Endodermal cell (in vitro differentiated cells): ENCODE results near the gene ZNF503. TPM values are rescaled to one million over a fixed set of nuclear protein-coding genes. Genes with fewer than 3 reads are reported as not detected.

Experiments
- DNase-seq: peaks from one replicate; pipeline ENCODE4 v3.0.0-alpha.2; 2017
- H3K27ac ChIP-seq: 2 replicates; pipeline ENCODE4 v1.5.1; 2013; ENCODE audit warnings: mild to moderate bottlenecking, low read depth, low read length, moderate library complexity
- H3K27me3 ChIP-seq: 2 replicates; pipeline ENCODE4 v1.6.1; 2013; ENCODE audit warnings: mild to moderate bottlenecking, low read length, moderate library complexity; ENCODE audit not compliant: insufficient read depth, control insufficient read depth, poor library complexity, severe bottlenecking
- H3K36me3 ChIP-seq: 2 replicates; pipeline ENCODE4 v1.7.0; 2013; ENCODE audit warnings: mild to moderate bottlenecking, low read length, moderate library complexity; ENCODE audit not compliant: control insufficient read depth, insufficient read depth
- H3K4me1 ChIP-seq: one replicate; pipeline ENCODE4 v1.7.0; 2013; ENCODE audit warnings: low read length; ENCODE audit not compliant: control insufficient read depth, insufficient read depth
- H3K4me3 ChIP-seq: 2 replicates; pipeline ENCODE4 v1.5.1; 2013; ENCODE audit warnings: mild to moderate bottlenecking, low read length, moderate library complexity
- H3K9ac ChIP-seq: 2 replicates; pipeline ENCODE4 v1.6.1; 2013; ENCODE audit warnings: mild to moderate bottlenecking, low read length, moderate library complexity; ENCODE audit not compliant: poor library complexity, severe bottlenecking; ENCODE audit errors: extremely low read depth
- H3K9me3 ChIP-seq: 2 replicates; pipeline ENCODE4 v1.6.1; 2013; ENCODE audit warnings: mild to moderate bottlenecking, low read length, moderate library complexity; ENCODE audit not compliant: control insufficient read depth
- H3K27ac Mint-ChIP-seq: 2 replicates; pipeline ENCODE4 v1.8.0; 2020; ENCODE audit warnings: mixed read lengths
- H3K27me3 Mint-ChIP-seq: 2 replicates; pipeline ENCODE4 v1.8.0; 2021; ENCODE audit warnings: mild to moderate bottlenecking, mixed read lengths; ENCODE audit not compliant: insufficient read depth
- H3K36me3 Mint-ChIP-seq: 2 replicates; pipeline ENCODE4 v1.8.0; 2020; ENCODE audit warnings: low read depth, mixed read lengths
- H3K4me1 Mint-ChIP-seq: 2 replicates; pipeline ENCODE4 v1.8.0; 2020; ENCODE audit warnings: mixed read lengths
- H3K4me3 Mint-ChIP-seq: 2 replicates; pipeline ENCODE4 v1.8.0; 2020; ENCODE audit warnings: mild to moderate bottlenecking, moderate library complexity, mixed read lengths
- H3K9me3 Mint-ChIP-seq: 2 replicates; pipeline ENCODE4 v1.8.0; 2020; ENCODE audit warnings: mild to moderate bottlenecking, mixed read lengths
- WGBS, 2 experiments: methylation state at CpG; one replicate each; pipeline versions ENCODE4 v1.1.5 to v1.1.7; 2013; ENCODE audit warnings: missing lambda C conversion rate in 2 of 2, mixed read lengths in 1 of 2; ENCODE audit not compliant: insufficient coverage in 1 of 2, insufficient read length in 1 of 2; 5-methylcytosine and 5-hydroxymethylcytosine counted together
- total RNA-seq, 2 donors: library from RNA; stranded (reverse); fragmentation: NEBNext Ultra II Directional in 1 of 2; extraction: Animal tissue kit (Norgen Biotek cat#: 25700) in 1 of 2; gene quantifications; 2 replicates in 1 of 2; 3 replicates in 1 of 2; pipeline ENCODE4 v1.2.1, GENCODE V29; 2021
- TF ChIP-seq, protein P1 (sequence below): fragments of 200-600 bp; sonication (generic); conservative IDR thresholded peaks from 2 replicates; pipeline ENCODE4 v1.5.0; 2021; ENCODE audit warnings: antibody characterized with exemption, mild to moderate bottlenecking

The ZNF503 gene
- total RNA-seq, 2 donors from 2014 or later: 0.40 to 1.1 TPM

DNA sequence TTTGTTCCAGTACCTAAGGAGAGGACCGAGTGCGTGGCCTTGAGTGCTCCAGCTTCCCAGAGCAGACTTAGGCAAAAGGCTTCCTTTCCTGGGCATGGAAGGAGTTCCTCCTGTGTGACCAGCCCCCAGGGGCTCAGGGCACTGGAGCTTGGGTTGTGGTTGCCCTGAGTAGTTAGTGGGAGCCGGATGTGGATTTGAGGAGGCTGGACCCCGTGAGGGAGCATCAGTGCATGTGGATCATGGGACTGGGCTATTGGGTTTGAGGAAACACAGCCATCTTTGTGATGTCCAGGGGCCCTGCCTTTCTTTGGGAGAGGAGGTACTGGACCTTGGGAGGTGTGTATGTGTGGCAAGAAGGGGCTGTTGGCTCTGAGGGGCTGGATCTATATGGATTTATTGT is 38.2 kb upstream of the ZNF503 start:
- Mint-ChIP-seq H3K36me3 (peaks cover 2% of the 10 kb centered on the region), H3K9me3 (peaks cover 13% of the 10 kb centered on the region), H3K4me1 (peaks cover 3% of the 10 kb centered on the region), H3K27ac (no peak overlapping the region), H3K27me3 (peaks cover 60% of the 10 kb centered on the region), H3K4me3 (no peak overlapping the region)
- DNase-seq: no peak
- 93 to 100% methylated on average over 4 of the region's 4 CpGs for WGBS, 2 experiments
- H3K9me3 ChIP-seq: peaks cover 14% of the 10 kb centered on the region
- no peak overlapping the region for H3K4me3 ChIP-seq
- no peaks in the 10 kb centered on the region for H3K36me3 ChIP-seq
- H3K27me3 ChIP-seq: peaks cover 13% of the 10 kb centered on the region
- TF ChIP-seq, protein P1, sequence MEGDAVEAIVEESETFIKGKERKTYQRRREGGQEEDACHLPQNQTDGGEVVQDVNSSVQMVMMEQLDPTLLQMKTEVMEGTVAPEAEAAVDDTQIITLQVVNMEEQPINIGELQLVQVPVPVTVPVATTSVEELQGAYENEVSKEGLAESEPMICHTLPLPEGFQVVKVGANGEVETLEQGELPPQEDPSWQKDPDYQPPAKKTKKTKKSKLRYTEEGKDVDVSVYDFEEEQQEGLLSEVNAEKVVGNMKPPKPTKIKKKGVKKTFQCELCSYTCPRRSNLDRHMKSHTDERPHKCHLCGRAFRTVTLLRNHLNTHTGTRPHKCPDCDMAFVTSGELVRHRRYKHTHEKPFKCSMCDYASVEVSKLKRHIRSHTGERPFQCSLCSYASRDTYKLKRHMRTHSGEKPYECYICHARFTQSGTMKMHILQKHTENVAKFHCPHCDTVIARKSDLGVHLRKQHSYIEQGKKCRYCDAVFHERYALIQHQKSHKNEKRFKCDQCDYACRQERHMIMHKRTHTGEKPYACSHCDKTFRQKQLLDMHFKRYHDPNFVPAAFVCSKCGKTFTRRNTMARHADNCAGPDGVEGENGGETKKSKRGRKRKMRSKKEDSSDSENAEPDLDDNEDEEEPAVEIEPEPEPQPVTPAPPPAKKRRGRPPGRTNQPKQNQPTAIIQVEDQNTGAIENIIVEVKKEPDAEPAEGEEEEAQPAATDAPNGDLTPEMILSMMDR: no peak
- H3K27ac ChIP-seq: no peak overlapping the region
- no peaks in the 10 kb centered on the region for H3K4me1 ChIP-seq
- H3K9ac ChIP-seq: no peak overlapping the region

- H3K36me3 Mint-ChIP-seq: peaks cover 2% of the 10 kb centered on the region
- H3K27ac ChIP-seq: no peak overlapping the region
- H3K9ac ChIP-seq: no peak overlapping the region
- 92 to 93% methylated on average over 3 of the region's 3 CpGs for WGBS, 2 experiments
- no peak overlapping the region for H3K27ac Mint-ChIP-seq
- TF ChIP-seq, protein P1: no peak
- peaks cover 12% of the 10 kb centered on the region for H3K9me3 ChIP-seq
- no peak for DNase-seq
- peaks cover 2% of the 10 kb centered on the region for H3K9me3 Mint-ChIP-seq
- H3K4me1 ChIP-seq: no peaks in the 10 kb centered on the region
- H3K36me3 ChIP-seq: no peaks in the 10 kb centered on the region
- no peak overlapping the region for H3K4me3 ChIP-seq
- peaks cover 73% of the 10 kb centered on the region for H3K27me3 Mint-ChIP-seq
- H3K27me3 ChIP-seq: peaks cover 29% of the 10 kb centered on the region
- peaks cover 6% of the 10 kb centered on the region for H3K4me1 Mint-ChIP-seq
- no peak overlapping the region for H3K4me3 Mint-ChIP-seq
These were observed 36.7 kb upstream of the ZNF503 start for GRCh38 chr10:75438275-75438674.

DNA sequence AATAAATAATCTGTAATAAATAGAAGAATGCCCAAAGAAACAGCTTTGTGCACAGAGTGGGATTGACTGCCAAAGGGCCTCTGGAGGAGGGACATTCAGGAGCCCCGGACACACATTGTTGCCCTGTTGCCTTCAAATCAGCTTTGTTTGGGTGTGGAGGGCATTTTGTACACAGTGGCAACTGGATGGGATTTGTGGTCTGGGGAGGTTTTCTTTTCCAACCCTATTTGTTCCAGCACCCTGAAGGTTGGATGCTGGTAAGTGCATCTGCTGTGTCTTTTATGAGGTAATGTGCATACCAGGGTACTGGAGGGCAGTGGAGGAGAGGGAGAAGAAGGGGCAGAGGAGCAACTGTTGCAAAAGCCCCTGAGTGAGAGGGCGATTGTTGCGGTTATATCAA is 36.1 kb upstream of the ZNF503 start:
- Histone ChIP-seq H3K9ac (no peak overlapping the region), H3K27me3 (peaks cover 34% of the 10 kb centered on the region), H3K4me1 (peaks cover 3% of the 10 kb centered on the region), H3K4me3 (no peak overlapping the region), H3K27ac (no peak overlapping the region), H3K9me3 (peaks cover 8% of the 10 kb centered on the region), H3K36me3 (no peaks in the 10 kb centered on the region)
- Mint-ChIP-seq H3K4me1 (peaks cover 11% of the 10 kb centered on the region), H3K36me3 (no peaks in the 10 kb centered on the region), H3K4me3 (no peak overlapping the region), H3K27me3 (peaks cover 77% of the 10 kb centered on the region), H3K27ac (no peak overlapping the region), H3K9me3 (no peaks in the 10 kb centered on the region)
- TF ChIP-seq, protein P1: no peak
- no peak for DNase-seq
- 91 to 94% methylated on average over 3 of the region's 3 CpGs for WGBS, 2 experiments
